NCI-H2227 (cell line): ENCODE measurements around the gene GLG1.

Source experiments
- DNase-seq: peaks from one replicate; lab custom pipeline; 2025; ENCODE audit not compliant: unreplicated experiment; lab: John Stamatoyannopoulos, UW

The GLG1 gene

DNA sequence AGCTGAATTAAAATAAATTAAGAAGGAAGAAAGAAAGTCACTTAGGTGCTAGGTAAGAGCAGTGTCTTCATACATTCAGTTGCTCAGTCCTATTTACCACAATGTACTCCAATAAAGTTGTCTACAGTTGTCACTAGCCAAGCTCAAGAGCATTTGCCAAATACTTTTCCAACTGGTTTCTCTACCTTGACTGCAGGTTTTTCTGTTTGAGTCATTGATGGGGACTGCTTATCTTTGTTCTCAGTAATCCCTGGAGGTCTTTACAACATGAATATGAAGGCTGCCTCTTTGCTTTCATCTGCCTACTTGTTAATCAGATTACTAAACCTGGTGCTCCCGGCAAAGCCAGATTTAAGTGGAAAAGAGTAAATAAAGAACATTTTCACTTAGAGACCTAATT lies 121.0 kb downstream of the GLG1 start:
- no peak for DNase-seq

DNA sequence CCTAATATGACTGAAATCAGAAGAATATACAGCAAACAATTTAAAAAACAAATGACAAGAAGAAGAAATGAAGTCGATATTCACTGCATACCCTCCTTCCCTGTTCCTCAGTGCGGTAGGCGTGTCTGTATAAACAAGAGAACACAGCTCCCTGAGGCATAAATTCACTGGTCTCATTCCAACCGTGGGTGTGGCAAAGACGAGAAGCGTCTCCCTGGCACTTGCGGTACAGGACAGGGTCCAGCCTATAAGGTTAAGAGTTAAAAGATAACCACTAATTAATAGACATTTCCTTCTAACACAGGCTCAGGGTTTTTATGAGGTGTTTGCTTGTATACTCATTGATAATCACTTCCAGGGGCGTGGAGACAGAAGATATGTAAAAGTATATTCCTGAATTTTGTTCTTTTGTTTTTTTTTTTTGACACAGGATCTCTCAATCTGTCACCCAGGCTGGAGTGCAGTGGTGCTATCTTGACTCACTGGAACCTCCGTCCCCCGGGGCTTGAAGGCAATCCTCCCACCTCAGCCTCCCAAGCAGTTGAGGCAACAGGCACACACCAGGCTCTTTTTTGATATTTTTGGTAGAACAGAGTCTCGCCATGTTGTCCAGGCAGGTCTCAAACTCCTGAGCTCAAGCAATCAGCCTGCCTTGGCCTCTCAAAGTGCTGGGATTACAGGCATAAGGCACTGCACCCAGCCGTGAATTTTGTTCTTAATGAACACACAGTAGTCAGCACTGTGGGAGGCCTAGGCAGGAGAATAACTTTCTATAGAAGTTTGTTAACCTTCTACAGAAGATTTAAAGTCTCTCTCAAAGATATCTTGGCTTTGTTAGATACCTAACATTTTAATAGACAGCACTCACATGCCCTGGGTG lies 126.5 kb downstream of the GLG1 start:
- DNase-seq = no peak

DNA sequence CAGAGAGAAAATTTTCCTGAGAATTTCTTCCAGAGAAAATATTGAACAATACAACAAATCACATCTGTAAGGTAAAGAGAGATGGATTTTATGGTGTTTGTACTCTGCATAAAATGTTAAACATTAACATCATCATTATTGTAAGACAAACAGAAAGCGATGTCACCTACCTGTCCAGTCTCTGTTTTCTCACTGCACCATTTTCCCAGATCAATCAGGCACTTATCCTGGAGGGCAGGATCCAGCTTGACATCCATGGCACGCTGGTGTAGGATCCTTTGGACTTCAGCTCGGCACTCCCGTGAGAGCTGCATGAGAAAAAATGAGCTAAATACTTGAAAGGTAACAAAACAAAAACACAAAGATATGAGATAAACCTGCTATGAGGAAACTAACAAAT lies 129.7 kb downstream of the GLG1 start:
- DNase-seq = no peak

DNA sequence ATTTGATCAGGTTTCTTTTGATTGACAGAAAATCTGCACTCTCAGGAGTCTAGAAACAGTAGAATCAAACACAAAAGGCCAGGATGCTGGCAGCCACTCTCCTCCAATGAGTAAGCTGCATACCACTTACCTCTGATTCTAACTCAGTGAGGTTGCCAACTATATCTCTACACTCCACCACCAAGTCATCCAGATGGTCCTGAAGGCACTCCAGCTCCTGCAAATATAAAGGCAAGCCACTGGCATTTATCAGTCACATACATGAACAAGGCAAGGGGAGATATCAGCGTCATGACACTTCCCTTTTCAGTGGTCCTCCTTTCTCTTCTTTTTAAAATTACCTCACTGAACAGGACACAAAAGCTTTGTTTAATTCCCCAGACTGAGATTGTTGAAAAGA lies 132.5 kb downstream of the GLG1 start:
- no peak for DNase-seq

DNA sequence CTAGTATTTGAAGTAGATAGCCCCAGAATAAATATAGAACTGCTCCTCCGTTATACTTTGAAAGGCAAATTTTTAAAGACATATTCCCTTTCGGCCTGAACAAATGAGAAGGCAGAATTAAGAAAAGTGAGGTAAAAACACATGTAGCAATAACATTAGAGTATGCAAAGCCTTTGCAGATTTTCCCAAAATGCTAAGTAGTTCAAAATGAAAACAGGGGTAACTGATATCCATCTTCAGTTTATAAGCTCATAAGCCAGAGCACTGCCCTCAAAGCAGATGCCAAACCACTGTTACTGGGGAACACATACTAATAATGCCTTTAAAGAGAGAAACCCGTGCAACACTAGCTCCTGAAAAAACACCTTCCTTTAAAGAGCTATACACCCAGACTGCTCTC lies 134.4 kb downstream of the GLG1 start:
- no peak for DNase-seq

DNA sequence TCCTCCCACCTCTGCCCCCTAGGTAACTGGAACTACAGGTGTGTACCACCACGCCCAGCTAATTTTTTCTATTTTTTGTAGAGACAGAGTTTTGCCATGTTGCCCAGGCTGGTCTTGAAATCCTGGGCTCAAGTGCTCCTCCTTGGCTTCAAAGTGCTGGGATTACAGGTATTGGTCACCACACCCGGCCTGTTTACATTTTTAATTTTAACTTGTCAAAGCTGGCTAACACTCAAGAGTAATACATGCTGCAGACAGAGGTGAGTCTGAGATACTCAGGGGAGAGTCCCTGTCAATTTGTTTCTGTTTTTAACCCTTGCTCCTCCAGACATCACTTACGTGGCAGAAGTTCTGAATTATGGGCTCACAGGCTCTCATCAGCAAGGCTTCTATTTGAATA lies 134.9 kb downstream of the GLG1 start:
- no peak for DNase-seq

DNA sequence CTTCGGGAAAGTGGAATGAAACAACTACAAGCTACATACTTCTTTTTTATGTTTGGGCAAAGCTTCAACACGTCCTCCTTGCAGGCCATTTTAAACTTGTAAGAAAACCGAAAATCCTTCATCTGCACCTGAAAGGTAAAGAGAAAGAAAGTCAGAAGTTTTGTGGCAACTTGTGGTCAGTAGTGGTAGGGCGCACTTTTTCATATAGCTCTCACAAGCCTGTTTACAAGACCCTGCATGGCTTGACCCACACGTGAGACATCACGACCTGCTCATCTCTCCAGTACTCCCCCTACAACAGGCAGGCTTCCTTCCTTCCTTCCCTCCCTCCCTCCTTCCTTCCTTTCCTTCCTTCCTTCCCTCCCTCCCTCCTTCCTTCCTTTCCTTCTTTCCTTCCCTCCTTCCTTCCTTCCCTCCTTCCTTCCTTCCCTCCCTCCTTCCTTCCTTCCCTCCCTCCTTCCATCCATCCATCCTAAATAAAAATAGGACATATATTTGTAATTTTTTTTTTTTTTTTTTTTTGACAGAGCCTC lies 136.9 kb downstream of the GLG1 start:
- DNase-seq = no peak

DNA sequence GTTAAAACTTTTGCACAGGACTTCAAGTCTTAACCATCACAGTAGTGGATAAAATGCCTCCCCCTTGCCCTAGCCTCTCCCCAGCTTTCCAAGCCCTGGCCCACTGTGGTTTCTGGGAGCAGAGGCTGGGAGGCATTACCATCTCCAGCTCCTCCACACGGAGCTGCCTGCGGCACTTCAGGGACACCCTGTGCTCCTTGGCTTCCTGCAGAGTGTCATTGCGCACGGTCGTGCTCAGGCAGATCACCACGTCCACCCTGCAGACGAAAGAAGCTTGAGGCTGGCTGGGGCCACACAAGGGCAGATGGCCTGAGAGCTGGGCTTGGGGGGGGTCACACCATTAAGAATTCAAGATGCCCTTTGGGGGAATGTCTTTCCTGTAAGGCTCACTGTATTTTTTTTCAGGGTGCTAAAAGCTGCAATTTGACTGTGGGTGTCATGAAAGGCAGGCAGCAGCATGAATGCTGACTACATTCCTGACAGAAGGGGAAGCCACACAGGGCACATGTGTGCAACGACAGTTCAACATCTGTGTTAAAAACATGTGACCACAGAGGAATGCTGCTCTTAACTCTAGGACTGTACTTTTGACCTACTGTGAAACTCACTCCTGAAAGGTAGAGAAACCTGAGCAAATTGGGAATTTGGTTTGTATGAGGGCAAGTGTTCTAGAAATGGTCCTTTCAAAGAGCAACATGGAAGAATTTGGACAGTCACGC lies 137.9 kb downstream of the GLG1 start:
- no peak for DNase-seq

DNA sequence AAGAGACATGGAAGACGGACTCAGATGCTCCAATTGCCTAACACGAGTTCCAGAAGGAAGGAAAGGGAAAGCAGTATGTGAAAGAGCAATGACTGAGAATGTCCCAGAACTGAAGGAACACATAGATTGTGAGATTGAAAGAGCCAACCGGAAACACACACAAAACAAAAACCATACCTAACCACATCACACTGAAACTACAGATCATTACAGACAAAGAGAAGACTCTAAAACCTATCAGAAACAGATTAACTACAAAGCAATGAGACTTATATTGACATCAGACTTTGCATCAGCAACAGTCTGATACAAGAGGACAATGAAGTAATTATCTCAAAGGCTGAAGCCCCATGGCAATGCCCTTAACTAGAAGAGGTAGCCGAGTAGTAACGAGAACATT lies 140.0 kb downstream of the GLG1 start:
- DNase-seq = no peak

DNA sequence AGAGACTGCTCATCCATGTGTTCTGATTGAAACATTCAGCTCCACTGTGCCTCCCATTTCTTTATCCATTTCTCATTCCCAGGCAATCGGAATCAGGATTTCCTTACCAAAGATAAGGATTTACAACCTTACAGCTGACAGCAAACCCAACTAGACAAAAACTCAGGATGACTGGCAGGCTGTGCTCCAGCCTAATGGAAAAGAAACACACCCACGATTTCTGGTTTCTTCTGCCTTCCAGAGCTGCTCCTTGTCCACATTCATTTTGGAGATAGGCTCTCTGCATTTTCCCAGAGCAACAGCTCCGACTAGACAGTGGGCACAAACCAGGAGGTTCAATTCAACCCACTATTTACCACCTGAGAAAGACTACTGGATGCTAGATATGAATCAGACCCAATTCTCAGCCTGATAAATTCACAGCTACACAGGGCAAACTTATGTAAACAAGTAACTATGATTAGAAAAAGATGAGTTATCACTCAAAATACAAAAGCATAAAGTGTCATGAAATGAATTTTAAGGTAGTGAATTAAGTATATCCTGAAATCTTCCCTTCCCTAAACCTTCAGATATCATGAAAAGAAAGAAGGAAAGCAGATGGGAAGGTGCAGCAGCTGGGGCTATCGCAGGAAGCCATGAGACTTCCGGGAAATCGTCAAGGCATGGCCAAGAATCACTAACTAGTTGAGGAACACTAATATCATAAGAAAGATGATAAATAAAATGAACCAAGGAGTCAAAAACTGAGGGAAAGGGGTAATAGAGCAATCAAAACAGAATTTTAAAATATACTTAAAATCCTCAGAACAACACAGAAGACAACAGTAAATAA lies 140.8 kb downstream of the GLG1 start:
- no peak for DNase-seq

DNA sequence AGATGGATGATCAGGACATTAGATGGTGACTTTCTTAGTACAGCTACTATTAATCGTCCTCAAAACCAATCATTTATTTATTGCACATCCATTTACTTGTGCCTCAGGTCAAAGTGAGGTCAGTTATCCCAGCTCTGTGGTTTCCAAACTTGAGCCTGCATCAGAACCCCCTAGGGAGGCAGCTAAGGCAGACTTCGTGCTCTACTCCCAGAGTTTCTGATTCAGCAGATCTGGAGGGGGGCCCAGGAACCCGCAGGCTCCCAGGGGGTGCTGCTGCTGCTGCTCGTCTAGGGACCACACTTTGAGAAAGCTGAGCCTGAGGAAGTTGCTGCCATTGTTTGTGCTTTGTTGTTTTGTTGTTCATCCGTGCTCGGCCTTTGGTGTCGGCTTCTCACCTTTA lies 141.6 kb downstream of the GLG1 start:
- no peak for DNase-seq

DNA sequence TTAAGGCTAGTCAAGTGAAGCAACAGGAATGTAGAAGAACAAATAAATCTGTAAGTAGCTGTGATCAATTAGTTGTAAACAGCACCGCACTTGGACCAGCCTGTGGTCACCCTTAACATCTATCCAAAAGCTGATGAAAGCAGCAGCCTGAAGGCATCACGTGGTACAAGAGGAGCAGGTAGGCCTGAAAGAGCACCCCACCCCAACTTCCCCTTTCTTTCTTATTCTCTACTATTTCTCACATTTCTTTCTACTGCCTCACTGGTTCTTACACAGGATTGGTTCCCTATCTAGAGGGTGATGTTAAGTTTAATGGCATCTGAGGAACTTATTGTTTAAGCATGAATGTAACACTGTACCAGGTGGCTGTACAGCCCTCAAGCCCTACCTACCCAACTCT lies 143.0 kb downstream of the GLG1 start:
- no peak for DNase-seq

DNA sequence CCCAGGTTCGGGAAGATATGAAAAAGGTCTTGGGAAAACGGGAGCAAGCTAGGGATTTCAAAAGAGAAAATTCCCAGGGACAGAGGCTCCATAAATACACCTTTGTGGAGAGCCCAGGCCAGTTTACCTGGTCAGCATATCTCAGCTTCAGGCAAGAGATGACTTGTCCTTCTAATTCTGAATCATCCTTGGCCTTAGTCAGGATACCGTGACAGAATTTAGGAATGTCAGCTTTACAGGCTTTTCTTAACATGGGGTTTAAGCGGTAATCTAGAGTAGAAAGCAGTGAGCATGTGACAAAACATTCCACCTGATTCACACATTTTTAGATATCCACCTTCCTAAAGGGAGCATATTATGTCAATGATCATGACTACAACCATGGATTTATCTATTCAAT lies 144.6 kb downstream of the GLG1 start:
- no peak for DNase-seq

DNA sequence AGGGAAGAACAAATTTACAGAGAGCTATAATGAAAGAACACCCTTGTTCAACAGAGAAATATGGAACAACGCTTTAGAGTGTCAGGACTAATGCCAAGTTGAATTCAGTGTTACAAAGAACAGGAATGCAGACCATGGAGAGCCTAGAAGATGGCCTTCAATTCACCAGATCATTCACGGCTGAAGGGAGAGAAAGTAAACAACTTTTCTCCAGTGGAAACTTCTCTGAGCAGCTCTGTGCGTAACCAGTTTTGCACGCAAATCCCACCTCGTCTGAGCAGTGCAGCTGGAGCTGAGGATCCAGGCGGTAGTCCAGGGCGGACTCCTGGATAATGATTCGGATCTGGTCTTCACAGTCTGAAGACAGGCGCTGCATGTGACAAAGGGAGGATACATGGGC lies 145.1 kb downstream of the GLG1 start:
- DNase-seq = no peak

DNA sequence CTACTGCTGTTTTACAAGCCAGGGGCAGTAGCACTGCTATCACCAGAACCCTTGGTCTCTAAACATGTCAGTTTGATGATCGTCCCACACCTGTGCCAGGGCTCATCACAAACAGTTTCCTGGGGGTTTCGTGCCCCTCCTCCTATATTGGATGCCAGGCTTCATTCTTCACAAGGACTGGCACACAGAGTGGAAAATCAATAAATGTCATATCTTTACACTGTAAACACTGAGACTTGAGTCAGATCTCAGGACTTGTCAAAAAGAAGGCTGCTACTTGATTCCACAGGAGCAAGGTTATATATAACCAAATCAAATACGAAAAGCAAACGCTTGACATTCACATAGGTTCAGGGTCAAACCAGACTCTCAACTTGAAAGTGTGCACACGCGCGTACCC lies 146.4 kb downstream of the GLG1 start:
- DNase-seq = no peak

DNA sequence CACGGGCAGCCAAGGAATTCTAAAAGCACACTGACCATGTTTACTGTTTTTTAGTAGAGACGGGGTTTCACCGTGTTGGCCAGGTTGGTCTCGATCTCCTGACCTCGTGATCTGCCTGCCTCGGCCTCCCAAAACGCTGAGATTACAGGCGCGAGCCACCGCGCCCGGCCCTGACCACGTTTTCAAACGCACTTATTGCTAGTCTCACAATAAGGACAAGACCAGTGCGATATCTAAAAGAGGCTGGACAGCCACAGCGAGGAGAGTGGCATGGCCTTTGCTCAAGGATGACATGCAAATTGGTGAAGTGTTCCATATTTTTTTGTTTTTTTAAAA lies 150.7 kb downstream of the GLG1 start:
- DNase-seq = no peak

DNA sequence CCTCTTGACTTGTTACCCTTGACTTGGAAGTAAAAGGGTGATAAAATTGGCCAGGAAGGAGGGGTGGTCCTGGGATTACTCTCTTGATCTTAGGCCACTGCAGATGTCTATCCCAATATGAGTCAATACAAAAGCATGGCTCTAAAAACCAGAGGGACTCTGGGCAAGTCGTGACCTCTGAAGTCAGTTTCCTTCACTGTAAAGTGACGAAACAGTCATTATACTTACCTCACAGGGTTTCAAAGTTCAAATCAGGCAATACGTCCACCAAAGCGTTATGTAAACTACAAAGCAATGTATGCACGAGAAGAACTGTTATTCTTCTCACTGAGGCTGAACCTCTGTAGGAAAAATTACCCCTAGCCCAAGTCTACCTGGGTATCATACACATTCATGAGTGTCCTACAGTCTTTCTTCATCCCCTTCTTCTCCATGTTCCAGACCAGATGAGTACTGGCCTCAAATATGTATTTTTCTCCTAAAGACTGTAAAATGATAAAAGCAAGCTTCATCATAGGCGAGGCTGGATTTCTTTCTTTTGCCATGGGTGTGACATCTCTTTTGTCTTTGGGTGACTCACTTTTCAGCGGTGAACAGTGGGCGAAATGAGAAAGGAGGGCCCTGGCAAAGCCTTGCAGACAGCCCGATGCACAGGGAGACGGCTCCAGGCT lies 151.2 kb downstream of the GLG1 start:
- DNase-seq = no peak

DNA sequence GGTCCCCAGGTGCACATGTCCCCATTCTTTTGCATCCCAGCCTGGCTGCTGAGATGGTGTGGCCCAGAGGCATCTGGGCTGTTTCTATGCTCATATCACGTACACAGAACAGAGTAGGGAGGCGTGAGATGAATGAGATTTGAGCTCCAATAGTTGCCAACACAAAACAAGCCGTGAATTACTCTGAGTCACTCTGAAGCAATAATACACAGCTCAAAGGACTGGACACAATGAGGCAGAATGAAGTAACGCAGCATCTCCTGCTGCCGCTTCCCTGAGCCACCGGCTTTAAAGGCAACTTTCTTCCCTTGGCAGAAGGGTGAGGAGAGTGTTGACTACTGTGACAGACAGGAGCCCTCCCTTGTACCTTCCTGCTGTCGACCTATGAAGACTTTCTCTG lies 151.7 kb downstream of the GLG1 start:
- no peak for DNase-seq

DNA sequence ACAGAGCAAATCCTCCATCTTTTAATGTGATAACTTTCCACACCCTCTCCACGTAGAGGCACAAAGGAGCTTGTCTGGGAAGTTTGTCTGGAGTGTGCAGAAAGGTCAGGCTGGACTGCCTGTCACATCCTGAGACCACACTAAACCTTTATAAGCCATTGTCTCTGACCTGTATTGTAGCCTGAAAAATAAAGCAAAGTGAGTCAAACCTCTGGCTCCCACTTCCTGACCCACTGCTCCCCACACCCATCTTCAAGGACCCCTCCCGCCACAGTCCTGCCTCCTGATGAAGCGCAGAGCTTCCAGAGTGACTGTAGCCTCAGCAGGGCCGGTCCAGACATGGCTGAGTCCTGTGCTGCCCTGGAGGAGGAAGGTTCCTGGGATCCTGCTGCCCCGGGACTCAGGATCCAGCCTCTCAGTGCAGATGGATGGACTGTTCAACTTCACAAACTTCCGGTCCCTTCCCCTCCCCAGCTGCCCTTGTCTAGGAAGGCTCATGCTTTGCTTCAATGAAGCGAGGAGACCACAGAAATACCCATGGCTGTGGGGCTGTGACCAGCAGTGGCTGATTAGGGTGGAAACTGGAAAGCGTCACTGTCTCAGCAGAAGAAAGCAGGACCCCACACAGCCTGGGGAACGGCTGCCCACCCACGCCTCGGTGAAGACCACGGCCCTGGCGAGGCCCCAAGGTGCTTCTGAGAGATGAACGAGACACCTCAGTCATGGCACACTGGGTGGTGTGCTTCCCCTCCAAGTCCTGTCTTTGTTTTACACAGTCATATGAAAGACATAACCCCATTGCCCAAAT lies 154.8 kb downstream of the GLG1 start:
- no peak for DNase-seq
